SHP77 (cell line): ENCODE measurements around the gene LCAT.
"Not testable (repeated sequence)": the region's sequence is repeated elsewhere in the genome, so short reads cannot be mapped to it uniquely, and the experiment has no call there.

Experiments used
- DNase-seq, 2 experiments: peaks; one replicate each; lab custom pipeline; 2025; lab: John Stamatoyannopoulos, UW

LCAT gene, protein sequence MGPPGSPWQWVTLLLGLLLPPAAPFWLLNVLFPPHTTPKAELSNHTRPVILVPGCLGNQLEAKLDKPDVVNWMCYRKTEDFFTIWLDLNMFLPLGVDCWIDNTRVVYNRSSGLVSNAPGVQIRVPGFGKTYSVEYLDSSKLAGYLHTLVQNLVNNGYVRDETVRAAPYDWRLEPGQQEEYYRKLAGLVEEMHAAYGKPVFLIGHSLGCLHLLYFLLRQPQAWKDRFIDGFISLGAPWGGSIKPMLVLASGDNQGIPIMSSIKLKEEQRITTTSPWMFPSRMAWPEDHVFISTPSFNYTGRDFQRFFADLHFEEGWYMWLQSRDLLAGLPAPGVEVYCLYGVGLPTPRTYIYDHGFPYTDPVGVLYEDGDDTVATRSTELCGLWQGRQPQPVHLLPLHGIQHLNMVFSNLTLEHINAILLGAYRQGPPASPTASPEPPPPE

DNA sequence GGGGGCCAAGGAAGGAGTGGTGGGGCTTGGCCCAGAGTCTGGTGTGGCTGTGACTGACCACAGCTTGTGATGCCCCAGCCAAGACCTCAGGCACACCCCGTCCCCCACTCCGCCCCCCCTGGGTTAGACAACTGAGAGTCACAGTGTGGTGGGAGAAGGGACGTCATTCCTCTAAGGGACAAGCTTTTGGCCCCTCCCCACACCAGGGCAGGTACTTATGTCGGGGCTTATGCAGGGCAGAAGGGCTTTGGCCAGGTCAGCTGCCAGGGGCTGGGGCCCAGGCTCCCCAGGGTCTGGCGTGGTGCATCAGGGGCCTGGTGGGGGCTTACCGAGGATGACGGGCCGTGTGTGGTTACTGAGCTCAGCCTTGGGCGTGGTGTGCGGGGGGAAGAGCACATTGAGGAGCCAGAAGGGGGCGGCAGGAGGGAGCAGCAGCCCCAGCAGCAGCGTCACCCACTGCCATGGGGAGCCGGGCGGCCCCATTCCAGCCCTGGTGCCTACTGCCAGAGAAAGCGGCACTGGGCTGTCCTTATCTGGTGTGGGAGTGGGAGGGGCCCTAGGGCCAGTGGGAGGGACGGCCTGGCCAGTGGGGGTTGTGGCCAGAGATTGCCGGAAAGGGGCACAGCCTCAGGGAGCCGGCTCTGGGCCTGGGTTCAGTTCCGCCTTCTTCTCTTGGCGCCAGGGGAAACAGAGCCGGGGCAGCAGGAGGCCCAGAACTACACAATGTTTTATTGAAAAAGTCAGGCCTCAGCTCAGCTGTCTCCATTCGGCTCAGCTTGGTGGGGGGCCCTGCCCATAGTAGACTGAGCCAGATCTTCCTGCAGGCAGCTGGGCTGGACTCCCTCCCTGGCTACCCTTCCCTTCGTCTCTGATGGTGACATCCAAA, at the start of gene LCAT:
TSS of gene LCAT (minus strand) at position 502 of the 886 bp plus-strand sequence. CDS start at position 483, 19 bp downstream.
- no peak for DNase-seq

DNA sequence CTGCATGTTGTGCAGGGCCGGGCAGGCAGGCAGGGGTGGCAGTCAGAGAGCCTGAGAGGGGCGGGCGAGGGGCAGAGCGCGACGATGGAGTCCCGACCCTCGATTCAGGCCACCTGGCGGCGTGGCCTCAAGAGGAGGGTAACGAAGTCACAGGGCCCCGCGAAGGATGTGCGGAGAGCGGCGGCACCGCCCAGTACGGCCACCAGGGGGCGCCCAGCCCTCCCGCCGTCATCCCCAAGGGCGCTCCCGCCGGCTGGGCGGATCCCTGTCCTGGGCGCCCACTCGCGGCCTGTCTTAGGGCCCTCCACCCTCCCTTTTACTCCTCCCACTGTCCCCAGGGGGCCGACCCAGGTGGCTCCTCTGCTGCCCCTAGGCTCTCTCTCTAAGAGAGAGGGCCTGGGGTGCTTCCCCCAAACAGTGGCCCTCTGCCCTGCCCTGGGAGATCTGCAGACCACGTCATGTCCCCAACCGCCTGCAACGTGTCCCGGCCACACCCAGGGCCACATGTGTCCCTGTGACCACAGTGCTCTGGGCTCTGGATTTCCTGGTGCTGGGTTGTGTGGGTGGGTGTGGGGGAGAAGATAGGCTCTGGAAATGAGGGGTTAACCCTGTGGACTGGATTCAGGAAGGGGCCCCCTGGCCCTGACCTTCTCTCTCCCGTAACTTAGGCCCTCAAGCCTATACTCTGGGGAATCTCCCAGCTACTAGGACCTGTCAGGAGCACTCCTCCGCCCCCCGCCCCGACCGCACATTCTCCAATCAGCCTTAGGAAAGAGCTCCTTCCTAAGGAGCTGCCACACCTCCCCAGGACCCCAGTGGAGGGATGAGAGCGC, 49.5 kb upstream of the LCAT start:
- DNase-seq = peak; percentile 44 to 47

DNA sequence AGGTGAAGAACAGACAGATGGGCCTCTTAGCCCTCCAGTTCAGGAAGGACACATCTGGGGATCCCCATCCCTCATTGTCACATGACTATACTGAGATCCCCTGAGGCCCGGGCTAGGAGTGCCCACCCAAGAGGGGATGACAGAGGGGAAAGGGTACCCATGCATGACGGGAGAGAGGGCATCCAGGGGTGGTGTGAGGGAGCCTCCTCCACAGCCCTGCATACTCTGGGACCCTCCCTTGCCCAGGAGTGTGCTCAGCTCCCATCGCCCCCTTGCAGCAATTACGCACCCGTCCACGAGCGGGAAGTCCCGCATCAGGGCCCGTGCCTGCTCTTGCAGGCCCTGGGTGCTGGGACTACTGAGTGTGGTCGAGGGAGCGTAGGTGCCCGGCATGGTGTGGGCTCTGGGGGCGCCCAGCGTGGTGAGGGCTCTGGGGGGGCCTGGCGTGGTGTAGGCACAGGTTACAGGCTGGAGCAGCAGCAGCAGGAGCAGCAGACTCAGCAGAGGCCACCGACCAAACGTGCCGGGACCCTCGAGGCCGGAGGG, 48.8 kb upstream of the LCAT start:
- DNase-seq = no peak

DNA sequence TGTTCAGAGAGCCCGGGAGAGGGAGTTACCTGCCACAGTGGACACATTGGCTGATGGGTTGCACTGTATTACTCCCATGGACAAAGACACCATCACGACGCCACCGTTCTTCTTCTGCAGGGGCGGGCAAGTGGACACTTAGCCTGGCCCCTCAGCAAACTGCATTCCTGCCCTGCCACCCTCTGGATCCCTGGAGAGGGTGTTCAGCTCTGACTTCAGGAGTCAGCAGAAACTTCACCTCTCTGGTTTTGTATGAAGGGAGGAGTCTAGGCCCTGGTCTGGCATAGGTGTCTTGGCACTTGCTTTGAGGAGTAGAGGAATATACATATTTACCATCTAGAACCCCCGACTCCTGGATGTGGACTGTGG, 46.1 kb upstream of the LCAT start:
- no peak for DNase-seq

DNA sequence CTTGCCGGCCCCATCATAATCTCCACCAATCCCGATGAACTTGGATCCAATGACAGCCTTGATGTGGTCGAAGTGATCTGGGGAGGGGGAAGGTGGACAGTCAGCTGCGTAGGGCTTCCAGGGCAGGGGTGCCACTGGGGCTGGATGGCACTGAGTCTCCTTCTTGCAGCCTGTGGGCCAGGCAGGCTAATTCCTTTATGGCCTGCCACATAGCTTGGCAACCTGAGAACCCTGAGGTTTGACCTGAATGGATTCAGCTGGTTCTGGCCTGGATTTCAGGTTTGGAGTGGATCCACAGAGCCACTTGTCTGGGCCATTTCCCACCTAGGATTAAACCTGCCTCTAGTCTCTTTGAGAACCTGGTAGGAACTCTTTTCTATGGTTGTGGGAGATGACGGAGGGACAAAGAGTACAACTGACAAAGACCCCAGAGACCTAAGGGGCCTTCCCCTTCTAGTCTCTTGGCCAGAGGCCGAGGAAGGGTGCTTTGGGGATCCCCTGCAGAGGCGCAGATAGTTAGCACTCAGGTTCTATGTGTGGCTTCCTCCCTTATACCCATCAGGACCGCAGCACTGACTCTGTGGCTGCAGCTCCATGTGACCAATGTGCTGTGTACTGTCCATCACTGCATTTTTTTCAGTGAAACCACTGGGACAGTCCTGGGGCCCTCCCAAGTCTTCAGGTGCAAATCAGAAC, 45.5 kb upstream of the LCAT start:
- DNase-seq = no peak

DNA sequence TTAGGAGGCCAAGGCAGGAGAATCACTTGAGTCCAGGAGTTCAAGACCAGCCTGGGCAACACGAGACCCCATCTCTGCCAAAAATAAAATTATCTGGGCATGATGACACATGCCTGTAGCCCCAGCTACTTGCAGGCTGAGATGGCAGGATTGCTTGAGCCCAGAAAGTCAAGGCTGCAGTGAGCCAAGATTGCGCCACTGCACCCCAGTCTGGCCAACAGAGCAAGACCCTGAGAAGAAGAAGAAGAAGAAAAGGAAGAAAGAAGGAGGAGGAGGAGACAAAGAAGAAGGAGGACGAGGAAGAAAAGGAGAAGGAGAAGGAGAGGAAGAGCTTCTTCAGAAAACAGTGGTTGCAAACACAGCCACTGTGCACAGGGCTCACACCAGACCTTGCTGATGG, 44.8 kb upstream of the LCAT start:
- DNase-seq = no peak

DNA sequence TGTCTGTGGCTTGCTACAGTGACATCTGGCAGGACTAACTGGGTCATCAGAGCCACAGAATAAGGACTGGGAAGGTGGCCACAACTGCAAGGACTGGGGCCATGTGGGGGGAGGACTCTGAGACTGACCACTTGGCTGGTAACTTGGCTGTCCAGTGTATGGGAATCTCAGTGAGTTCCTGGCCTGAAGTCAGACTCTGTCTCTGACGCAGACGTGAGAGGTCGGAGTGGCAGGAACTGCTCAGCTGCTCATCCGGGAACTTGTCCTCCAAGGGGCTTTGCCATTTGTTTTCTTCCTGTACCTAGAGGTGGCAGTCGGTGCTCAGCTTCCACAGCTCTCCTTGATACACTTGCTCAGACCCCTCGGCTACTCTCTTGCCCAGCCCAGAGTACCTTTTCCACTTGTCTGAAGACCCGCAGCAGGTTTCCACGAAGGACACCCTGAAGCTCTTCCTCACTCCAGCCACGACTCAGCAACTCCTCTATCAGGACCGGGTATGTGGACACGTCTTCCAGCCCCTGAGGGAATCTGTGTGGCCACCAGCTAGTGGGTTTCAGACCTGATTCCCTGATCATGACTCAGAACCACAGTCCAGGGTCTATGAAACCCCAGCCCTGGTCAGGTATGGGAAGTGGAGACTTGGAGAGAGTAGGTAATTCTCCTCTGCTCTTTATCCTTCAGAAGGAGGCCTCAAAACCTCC, 43.7 kb upstream of the LCAT start:
- DNase-seq = no peak

DNA sequence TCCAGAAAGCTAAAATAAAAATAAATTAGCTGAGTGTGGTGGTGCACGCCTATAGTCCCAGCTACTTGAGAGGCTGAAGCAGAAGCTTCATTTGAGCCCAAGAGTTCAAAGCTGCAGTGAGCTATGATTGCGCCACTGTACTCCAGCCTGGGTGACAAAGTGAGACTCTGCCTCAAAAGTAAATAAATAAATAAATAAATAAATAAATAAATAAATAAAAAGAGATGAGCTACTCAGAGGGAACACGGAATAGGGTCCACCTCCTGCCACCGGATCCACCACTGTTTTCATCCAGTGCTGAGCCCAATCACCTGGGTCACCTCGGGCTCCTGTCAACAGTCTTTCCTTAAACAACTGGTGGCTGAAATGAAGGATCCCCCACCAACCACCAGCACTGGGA, 43.0 kb upstream of the LCAT start:
- no peak for DNase-seq

DNA sequence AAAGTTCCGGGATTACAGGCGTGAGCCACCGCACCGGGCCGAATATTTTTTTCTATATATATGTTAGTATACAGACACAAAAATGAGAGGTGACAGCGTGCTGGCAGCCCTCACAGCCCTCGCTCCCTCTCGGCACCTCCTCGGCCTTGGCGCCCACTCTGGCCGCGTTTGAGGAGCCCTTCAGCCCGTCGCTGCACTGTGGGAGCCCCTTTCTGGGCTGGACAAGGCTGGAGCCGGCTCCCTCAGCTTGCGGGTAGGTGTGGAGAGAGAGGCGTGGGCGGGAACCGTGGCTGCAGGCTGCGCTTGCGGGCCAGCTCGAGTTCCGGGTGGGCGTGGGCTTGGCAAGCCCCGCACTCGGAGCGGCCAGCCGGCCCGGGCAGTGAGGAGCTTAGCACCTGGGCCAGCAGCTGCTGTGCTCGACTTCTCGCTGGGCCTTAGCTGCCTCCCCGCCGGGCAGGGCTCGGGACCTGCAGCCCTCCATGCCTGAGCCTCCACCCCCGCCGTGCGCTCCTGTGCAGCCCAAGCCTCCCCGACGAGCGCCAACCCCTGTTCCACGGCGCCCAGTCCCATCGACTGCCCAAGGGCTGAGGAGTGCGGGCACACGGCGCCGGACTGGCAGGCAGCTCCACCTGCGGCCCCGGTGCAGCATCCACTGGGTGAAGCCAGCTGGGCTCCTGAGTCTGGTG, 38.2 kb upstream of the LCAT start:
- no peak for DNase-seq

DNA sequence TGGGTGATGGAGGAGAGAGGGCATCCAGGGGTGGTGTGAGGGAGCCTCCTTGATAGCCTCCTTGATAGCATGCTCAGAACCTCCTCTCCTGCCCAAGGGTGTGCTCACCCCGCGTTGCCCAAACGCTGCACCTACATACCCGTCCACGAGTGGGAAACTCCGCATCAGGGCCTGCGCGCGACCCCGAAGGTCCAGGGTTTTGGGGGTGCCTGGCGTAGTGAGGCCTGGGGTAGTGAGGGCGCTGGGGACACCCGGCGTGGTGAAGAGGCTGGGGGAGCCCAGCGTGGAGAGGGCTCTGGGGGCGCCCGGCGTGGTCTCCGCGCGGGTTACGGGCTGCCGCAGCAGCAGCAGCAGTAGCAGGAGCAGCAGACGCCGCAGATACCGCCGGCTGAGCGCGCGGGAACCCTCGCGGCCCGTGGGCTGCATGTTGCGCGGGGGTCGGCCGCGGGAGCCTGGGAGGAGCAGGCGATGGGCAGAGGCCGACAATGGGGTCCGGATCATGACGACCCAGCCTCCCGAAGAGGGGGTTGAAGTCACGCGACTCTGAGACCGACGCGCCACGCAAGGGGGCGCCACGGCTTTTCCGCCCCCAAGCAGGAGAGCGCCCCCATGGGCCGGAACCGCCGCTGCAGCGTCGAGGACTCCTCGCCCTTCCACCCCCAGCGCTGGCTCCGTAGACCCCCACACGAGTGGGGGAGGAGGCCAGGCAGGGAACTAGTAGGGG, 36.2 kb upstream of the LCAT start, which contains the start of gene DPEP3:
TSS of gene DPEP3 (minus strand) at position 545 of the 724 bp plus-strand sequence. CDS start at position 426, 119 bp downstream.
- DNase-seq = no peak

DNA sequence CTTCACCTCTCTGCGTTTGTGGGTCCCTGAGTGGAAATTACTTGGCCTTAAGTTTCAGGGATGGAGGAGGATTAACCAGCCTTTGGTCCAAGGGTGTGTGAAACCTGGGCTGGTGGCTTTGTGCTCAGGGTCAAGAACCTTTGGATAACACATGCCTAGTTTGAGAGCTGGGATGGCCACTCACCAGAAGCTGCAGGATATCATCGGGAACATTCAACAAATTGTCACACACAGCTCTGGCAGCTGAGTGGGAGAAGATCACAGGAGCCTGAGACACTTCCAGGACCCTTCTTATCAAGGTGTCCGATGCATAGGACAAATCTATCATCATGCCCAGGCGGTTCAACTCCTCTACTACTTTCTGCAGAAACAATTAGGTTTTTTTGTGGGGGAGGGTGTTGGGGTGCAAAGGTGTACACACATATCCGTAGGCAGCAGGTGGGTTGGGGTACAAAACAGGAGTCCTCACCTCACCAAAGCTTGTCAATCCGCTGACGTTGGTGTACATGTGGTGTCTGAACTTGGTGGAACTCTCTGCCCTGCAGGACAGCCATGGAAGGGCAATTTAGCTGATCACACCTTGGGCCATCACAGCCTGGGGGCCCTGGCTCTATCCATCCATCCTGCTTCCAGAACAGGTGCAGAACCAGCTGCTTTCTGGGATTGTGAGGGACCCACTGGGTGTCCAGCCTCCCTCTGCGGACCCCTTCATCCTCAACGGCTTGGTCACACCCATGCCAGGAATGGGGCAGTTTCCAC, 33.7 kb upstream of the LCAT start:
- no peak for DNase-seq

DNA sequence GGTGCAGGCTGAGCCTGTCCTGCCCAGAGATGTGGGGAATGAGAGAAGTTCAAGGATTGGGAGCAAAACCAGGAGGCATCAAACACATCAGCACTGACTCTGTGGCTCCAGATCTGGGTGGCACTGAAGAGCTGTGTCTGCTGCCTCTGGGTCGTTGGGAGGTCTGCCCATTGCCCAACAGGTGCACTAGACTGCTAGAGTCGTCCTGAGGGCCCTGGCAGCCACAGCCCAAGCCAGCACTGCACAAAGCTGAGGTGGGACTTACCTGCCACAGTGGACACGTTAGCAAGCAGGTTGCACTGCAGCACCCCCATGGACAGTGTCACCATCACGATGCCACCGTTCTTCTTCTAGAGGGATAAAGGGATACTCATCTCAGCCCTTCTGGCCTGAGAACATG, 33.1 kb upstream of the LCAT start:
- DNase-seq = no peak

DNA sequence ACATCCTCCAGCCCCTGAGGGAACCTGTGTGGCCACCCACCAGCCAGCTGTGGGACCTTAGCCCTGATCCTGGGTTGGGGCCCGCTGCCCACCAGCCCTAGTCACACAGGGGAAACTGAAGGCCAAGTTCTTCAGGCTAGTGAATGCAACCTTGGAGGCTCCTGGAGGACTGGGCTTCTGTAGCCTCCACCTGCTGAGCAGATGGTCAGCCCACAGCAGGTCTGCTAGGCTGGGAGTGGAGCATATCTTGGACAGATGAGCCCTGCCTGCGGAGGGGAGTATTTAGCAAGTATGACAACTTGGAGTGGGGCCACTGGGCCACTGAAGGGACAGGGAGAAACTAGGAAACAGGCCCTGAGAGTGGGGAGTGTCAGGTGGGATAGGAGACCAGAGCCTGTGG, 32.3 kb upstream of the LCAT start:
- DNase-seq = no peak

DNA sequence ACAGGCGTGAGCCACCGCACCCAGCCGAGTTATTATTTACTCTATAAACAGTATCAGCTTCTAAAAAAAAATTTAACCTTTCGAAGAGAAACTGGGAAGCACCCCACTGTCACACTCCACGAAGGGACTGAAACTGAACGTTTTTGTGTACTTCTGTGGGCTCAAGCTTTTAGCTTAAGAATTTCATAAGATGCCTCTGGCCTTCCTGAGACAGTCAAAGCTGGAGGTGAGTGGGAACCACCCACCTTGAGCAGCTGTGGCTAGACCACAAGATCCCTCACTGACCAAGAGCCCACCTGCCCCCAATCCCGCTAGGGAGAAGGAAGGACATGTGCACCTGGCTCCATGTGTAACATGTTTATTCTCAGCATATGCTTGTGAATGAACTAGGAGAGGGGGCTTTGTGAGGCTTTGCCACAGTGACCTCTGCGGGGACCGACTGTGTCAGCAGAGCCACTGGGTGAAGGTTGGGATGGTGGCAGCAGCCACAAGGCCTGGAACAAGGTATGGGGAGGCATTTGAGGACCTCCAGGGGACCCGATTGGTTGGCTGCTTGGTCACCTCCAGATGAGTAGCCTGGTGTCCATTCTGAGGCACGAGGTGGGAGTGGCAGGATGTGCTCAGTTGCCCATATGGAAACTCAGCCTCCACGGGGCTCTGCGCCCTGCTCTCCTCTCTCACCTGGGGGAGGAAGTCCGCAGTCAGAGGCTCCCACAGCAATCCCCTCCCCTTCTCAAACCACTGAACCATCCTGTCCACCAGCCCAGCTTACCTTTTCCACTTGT, 31.6 kb upstream of the LCAT start:
- DNase-seq = no peak

DNA sequence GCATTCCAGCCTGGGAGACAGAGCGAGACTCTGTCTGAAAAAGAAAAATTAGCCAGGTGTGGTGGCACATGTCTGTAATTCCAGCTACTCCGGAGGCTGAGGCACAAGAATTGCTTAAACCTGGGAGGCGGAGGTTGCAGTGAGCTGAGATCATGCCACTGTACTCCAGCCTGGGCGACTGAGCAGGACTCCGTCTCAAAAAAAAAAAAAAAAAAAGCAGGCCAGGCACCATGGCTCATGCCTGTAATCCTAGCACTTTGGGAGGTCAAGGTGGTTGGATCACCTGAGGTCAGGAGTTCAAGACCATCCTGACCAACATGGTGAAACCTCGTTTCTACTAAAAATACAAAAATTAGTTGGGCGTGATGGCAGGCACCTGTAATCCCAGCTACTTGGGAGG, 28.4 kb upstream of the LCAT start:
- not testable (repeated sequence) for DNase-seq

DNA sequence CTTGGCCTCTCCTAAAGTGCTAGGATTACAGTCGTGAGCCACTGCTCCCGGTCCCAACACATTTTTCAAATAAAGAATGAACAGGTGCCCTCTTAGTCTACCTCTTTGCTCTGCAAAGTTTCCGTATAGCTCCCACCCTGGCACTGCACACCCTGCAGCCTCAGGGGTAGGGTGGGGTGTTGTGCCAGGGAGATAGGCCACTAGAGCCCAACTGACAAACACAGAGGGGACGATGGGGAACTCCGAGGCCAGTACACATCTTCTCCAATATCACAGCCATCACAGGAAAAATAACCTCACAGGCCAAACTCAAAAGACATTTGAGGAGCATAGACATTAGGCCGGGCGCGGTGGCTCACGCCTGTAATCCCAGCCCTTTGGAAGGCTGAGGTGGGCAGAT, 27.2 kb upstream of the LCAT start:
- no peak for DNase-seq

DNA sequence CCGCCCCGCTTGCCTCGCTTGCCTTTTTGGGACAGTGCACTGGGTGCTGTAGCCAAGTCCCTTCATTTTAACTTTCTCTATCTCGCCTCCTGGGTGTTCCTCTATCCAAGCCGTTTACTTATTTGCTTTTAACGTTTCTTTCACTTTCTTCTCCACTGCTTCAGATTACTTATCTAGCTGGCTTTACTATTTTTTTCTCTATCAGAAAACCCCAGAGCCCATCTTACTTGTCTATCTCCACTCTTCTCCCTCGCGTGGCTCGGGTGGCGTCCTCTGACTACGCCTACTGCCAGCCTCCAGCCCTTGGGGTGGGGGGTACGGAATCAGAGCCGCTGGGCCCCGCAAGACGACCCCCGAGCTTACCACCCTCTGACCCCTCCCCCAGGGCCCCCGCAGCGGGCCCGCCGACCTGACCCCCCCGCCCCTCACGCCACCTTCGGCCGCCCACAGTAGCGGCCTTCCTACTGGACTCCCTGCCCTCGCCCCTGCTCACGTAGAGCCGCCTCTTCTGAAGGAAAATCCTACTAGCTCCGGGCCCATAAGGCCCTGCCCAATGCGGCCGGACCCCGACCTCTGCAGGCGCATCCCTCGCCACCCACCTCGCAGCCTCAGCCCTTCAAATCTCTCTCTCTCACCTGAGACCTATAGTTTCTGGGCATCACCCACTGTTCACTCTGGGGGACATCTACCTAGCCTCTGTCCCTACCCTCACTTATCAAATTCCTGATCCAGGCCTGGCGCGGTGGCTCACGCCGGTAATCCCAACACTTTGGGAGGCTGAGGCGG, 25.5 kb upstream of the LCAT start:
- no peak for DNase-seq
